T-helper 22 cell (primary cell): ENCODE data around the gene CLDN8.

Experiments used
- DNase-seq: peaks from one replicate; pipeline ENCODE4 v3.0.0-alpha.2; 2020; ENCODE audit warnings: low read depth

CLDN8 gene

DNA sequence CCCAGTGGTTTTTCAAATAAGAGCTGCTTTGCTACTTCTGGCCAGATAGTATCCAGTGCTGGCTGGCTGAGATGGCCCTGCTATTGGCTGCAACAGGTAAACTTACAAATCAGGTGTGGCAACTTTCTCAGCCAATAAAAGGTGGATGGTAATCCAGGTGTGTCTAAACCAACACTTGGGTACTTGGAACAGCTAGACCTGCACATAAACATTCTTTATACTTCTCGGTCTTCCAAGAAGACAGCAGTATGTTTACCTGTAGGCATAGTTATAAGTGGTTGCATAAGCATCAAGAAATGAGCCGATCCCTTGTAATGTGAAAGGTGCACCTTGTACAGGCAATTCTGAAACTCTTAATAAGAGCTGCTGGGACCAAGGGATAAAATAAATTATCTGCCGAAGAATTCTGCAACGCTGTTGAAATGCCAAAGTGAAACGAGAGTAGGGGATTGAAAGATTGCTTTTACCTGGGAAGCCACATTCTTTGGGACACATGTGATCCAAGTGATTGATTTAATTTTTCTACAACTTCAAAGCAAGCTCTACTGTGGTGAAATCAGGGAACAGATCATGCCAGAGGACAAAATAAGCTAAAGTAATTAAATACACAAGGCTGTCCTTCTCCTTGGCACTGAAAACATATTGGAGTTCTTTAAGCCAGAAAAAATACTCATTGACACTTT lies at the start of gene CLDN8:
Gene CLDN8 (minus strand): TSS at position 57 of the 683 bp plus-strand sequence. CDS start 172 bp downstream, outside the sequence.
- DNase-seq, result no peak

DNA sequence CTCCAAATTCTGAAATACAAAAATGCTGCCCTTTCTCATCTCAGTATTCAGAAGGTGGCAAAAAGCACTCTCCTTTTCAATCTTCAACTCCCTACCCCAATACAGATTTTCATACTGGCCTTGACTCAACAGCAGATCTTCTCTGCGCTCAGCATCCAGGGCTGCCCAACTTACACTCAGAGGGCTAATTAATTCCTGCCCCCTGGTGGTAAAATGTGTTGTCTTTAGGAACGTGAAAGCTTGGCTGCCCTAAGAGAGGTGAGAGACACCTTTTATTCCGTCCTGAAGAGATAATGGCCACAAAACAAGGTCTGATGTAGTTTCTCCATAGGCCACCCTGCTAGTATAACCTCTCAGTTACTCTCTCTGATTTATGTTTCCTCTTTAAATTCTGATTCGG lies 41.9 kb upstream of the CLDN8 start:
- no peak for DNase-seq

DNA sequence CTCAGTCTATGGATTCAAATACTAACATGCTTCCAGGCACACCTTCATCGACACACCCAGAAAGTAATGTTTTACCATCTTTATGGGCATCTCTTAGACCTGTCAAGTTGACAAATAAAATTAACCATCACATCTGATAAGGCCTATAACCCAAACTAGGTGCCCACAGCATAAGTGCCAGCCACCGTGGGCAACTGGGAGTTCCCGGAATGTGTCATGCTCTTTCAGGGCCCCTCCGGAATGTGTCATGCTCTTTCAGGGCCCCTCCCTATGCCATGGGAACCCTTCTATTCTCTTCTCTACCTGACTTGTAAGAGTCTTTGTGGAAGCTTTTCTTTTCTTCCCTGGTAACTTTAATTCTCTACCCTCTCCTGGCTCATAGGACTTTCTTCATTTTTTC lies 40.2 kb upstream of the CLDN8 start:
- DNase-seq, result no peak

DNA sequence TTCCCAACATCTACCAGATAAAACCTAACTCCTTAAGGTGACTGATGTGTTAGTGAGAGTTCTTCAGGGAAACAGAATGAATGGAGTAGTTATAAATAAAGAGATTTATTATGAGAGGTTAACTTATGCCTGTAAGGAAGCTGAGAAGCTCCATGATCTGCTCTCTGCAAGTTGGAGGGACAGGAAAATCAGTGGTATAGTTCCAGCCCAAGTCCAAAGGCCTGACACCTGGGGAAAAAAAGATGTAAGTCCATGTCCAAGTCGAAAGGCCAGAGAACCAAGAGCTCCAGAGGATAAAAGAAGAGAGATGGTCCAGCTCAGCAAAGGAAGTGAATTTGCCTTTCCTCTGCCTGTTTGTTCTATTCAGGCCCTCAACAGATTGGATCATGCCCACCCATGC lies 39.8 kb upstream of the CLDN8 start:
- DNase-seq, result no peak

DNA sequence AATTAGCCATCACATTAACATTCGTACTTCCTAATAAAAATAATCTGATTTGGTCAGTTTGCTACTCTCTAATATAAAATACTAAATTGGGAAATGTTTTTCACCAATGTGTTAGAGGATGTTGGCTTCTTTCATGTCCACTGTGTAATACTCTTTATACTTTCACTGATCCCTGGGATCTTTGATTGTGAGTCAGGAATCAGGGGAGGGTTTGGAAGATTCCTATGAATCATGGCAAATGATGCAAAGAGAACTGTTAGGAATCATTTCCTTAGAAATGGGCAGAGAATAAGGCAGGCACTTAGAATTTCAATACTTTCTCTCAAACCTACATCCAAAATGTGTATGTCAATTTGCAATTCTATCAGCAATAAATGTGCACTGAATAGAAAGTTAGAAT lies 35.9 kb upstream of the CLDN8 start:
- DNase-seq, result no peak

DNA sequence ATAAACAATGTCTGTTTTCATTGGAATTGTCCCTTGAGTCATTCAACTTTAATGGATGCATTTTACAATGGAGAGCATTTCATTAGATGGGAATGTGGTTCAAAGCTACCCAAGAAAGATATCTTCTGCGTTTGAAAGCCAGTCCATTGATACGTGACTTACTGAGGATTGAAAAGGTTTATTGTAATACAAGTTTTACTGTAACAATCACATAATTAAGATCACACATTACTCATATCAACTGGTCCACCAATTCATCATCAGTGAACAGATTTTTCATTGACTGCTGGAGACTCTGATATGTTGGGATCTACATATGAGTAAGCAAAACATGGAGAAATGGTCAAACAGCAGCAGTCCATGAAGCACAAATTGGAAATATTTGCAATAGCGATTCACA lies 34.0 kb upstream of the CLDN8 start:
- no peak for DNase-seq

DNA sequence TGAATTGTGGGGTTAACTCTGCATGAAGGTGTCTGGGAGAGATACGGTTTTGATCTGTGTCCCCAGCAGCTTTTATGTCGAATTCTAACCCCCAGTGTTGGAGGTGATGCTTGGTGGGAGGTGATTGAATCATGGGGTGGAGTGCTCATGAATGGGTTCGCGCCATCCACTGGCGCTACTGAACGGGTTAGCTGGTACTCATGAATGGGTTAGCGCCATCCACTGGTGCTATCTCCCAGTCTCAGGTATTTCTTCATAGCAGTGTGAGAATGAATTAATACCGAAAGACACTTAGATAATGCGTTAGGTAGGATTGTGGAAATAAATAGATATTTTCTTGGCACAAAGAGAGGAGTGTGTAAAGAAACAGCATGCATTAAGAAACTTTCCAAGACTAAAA lies 32.9 kb upstream of the CLDN8 start:
- no peak for DNase-seq

DNA sequence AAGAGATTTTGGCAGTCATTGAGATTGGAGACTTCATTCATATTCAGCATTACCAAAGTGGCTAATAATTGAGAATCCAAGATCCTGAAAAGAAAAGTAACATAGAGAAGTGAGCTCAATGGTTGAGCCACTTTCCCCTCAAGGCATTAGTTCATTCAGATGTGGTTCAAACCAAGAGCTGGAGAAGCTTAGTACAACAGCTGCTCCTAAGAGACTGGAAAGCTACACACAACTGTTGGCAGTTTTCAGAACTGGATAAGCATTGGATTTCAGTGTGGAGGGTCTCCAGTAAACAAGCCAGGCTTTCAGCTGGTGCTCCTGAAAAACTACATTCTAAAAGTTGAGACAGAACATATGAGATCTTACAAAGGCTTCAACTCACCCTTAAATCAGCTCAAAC lies 29.2 kb upstream of the CLDN8 start:
- no peak for DNase-seq

DNA sequence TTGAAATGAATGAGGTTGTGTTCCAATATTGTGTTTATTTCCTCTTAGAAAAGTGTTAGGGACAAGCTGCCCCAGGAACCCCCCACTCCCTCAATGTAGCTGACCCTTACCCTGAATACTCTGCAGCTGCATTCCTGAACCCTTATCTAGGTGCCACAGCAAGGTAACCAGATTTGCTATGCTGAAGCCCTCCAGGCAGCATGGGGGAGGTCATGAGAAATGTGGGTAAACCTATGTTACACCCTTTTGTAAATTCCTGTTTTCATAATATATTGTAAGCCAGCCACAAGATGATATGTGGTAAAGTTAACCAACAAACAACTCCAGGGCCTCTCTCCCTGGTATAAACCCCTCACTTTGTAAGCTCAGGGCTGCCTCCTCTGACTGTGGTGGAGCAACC lies 27.8 kb upstream of the CLDN8 start:
- no peak for DNase-seq

DNA sequence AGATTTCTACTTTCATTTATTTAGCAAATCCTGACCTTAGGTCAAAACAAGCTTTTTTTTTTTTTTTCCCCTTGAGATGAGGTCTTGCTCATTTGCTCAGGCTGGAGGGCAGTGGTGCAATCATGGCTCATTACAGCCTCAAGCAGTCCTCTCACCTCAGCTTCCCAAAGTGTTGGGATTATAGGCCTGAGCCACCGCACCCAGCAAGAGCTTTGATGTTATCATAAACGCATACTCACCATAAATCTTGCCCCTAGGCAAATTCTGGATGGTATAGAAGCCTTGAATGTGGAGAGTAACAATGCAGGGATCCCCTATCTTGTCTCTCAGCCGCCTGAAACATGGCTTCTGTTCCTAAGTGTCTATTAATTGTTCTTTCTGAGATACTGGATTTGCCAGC lies 24.8 kb upstream of the CLDN8 start:
- DNase-seq, result no peak

DNA sequence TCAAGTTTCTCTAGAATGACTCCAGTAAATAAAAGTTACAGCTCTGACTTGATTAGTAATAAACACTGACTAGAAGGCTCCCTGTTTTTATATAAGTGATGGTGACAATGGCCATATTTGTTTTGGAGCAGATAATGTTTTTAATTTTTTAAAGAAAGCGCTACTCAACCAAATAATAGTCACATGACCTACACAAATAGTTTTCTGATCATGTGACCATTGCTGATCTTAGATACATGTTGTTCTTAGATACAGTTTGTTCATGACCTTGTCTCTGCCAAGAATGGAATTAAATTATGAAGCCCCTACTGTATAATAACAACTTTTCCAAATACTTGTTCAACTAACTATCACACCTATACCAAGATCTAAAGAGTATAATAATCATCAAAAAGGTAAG lies 22.3 kb upstream of the CLDN8 start:
- DNase-seq, result no peak

DNA sequence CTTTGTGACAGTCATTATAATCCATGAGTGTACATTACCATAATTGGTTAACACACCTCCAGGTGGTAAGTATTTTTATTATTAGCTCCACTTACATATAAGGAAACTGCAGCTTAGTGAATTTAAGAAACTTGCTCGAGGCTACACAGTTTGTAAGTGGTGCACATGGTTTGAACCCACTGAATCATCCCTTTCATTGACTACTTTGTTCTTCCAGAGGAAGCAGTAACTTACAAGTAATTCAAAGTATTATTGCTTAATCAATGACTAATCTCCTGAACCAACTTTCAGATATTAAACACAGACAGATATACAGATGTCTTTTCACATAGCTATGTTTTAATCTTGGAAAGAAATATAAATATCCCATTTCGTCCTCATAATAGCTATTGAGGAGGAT lies 18.7 kb upstream of the CLDN8 start:
- no peak for DNase-seq

DNA sequence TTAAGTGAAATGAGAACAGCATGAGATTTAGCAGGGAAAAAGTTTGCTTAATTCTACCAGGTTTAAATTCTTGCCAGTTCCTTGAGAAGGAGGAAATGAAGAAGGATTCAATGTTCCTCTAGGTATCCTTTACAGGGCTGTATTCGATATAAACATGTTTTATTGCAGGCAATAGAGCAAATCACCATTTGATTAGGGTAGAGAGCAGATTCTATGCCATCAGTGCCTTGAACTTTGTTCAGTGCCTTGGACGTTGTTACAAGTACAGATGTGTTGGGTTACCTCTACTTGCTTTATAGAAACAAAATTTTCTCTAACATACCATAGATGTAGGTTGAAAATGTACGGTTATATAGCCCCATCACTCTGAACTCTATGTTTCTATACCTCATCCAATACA lies 18.2 kb upstream of the CLDN8 start:
- no peak for DNase-seq

DNA sequence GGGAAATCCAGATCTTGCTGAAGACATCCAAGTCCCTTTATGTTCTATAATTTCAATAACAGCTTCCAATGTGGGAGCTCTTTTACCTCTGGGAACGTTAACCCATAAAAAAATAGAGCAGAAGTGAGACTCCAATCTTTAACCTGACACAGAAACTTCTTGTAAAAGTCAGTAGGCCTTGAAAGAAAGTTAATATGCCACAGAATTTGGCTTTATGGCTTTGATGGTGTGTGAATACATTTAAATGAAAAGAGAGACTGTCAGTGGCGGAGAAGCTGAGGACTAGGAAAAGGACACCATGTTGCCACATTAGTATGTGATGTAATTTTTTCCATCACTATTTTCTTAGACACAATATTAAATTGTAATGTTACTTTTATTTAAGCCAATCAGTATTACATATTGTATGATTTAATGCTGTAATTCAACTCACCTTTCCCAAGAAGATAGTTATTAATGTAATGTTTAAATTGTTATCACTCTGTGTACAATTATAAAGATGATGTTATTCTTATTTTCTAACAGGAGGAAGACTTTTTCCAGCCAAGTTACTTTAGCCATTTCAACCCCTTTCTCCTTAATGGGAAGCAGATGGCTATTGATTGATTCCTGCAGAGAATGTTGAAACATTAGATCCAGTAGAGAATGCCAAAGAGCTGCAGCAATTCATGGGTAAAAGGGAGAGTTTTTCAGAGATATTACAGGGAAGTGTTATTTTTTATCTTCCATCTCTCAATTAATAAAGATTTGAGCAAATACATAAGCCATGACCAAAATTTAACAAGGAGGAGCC lies 17.5 kb upstream of the CLDN8 start:
- DNase-seq, result no peak

DNA sequence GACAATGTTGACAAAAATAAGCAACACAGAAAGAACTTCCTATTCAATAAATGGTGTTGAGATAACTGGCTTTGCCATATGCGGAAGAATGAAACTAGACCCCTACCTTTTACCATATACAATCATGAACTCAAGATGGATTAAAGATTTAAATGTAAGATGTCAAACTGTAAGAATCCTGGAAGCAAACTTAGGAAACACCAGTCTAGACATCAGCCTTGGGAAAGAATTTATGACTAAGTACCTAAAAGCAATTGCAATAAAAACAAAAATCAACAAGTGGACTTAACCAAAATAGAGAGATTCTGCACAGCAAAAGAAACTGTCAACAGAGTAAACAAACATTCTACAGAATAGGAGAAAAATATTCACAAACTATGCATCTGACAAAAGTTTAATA lies 16.1 kb upstream of the CLDN8 start:
- DNase-seq, result no peak

DNA sequence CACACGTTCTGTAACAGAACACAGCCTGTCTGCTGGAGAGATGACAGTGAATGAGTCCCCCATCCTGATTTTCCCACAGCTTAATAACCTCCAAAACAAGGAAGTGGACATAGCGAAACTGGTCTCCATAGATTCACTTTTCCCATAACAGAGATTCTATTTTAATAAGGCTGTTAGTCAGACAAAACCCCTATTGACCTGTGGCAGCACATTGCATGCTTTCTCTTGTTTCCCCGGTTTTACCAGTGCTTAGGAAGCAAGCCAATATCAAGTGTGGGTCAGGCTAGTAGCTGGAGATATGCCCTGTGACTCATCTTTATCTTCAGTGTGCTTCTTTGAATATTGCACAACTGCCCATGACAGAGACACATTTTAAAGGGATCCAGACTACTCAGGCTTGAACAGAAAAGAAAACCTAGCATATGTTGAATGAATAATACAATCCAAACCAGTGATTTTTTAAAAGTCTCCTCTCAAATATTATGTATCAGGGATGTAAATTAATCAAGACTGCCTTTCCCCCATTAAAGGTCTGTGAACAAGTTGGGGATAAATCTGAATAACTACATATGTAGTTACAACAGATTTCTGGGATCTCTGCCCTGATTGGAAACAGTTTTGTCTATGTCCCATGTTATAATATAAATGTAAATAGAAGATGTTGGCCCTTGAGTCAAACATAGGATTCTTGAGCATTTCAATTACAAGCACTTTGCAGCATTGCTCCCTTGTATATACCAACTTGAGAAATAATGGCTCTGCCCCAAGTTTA lies 11.9 kb upstream of the CLDN8 start:
- no peak for DNase-seq

DNA sequence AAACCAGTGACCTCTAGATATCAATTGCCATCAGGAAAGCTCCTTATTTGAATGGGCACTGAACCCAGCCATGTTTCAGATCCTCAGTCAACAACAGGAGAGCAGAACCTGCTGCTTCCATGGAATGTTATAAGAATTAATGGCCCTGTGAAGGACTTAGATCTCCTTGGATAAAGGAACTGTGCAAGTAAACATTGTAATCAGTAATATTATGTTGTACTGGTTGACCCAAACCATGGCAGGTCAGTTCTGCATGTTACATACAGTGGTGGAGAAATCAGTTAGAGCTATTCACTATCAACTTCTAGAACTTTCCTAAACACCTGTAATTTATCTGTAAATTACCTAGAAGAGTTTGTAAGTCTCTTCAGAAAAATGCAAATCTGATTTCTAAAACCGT lies 11.2 kb upstream of the CLDN8 start:
- no peak for DNase-seq

DNA sequence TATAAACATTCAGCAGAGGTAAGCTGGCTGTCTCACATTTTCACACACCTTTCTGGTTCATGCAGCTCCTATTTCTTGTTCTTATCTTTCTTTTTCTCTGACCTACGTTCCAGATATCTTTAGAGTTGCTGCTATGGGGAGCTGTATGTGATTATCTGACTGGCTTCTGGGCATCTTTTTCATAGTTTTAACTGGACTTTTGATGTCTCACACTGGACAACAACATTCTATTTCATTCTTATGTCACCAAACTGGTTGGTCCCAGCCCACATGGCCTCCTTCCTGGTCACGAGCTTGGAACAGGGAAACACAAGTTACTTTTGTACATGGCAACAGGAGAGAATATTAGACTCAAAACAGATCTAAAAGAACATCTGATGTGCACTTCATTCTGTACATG lies 7.7 kb upstream of the CLDN8 start:
- DNase-seq, result no peak

DNA sequence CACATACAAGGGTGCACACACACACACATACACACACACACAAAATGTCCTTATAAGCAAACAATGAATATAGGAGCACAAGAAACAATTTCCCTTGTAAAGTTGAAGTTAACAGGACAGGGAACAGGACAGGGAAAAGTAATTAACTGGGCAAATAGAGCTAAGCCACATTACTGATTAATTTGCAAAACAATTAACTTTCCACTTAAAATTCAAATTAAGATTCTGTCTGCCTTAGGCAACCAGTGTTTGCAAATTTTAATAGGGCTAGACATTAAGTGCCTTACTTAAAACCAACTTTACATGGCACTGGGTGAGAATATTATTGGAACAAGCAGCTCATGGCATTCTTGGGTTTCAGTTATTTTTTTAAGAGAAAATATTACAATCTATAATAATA lies 6.8 kb upstream of the CLDN8 start:
- DNase-seq, result no peak

DNA sequence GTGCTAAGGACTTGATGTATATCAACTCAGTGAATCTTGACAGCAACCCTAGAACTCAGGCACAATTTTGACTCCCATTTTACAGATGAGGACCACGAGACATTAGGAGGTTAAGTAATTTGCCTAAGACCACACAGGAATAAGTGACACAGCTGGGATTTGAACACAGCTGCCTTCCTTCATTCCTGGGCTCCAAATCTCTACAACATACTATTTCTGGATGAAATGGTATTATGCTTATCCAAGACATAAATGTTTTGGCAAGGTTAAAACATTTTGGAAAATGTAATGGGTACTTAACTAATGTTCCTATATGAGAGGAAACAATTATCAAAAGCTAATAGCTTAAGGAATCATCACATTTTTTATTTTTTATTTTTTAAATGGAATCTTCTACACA lies 4.8 kb downstream of the CLDN8 start:
- DNase-seq, result no peak

DNA sequence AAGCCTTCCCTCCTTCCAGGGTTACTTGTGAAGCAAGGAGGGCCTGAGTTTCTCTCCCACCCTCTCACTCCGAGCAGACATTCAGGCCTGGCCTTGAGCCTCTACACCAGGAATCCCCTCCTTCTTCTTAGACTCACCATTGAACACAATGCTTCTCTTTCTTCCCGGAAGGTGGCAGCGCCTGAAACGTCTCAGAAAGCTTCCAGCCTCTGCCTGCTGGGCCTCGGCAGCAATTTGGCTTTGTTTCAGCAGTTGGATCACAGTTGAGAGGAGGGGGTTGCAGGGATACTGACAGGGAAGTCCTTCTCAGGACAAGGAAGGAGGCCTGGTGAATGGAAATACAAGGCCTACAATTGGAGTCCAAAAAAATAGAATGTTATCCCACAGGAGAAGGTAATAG lies 6.3 kb downstream of the CLDN8 start:
- no peak for DNase-seq

DNA sequence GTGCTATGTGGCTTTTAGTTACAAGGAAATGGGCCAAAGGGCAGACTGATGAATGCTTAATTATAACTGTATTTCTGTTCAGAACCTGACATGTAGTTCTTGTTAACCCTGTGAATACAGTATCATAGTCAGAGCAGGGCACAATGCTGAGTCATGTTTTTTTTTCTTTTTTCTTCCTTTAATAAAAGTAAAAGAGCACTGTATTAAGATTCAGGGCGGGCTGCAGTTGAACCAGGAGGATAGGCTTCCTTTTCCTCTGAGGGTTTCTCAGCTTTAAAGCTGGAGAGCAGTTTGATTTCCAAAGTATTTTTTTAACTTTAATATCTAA lies 8.7 kb downstream of the CLDN8 start:
- no peak for DNase-seq

DNA sequence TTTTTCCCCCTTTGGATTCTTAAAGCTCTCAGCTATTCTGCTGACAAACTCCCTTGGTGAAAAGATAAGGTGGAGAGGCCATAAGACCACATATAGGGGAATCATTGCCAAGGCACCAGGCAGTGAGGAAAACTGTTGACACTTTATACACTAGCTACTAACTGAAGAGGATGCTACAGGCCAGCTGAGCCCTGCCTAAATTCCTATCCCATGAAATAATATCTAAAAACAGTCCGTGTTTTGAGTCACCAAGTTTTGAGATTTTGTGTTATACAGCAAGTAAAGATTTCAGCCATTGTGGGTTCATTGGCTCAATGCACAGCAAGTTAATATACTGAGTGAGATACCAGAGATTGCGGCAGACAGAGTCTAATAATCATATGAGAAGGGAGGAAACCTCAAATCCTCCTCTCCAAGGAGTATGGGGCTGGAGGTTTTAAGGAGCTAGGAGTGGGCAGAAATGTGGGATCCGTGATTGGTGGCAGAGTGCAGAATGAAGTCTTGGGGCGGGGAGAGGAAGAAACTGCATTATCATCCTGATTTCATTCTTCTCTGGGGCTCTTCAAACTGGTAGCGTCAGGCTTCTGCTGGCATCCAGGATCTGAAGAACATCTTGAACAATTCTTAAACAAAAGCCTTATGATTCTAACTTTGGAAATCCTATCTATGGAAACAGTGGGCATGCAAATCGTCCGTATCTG lies 9.2 kb downstream of the CLDN8 start:
- DNase-seq, result no peak
